GM12865 (cell line): ENCODE data around the gene TMEM147.

ENCODE experiments used
- DNase-seq: peaks from one replicate; pipeline ENCODE4 v3.0.0; 2010; ENCODE audit warnings: low read depth
- H3K4me3 ChIP-seq: 2 replicates; pipeline ENCODE4 v1.5.1; 2011; ENCODE audit warnings: mild to moderate bottlenecking, low read depth, low read length, control low read depth
- TF ChIP-seq, protein P1 (sequence below): IDR thresholded peaks from 2 replicates; pipeline ENCODE4 v1.5.1; 2011; ENCODE audit warnings: low read length, control low read depth, low read depth, inconsistent platforms; ENCODE audit not compliant: insufficient read depth; ENCODE audit errors: missing control alignments

Gene TMEM147

DNA sequence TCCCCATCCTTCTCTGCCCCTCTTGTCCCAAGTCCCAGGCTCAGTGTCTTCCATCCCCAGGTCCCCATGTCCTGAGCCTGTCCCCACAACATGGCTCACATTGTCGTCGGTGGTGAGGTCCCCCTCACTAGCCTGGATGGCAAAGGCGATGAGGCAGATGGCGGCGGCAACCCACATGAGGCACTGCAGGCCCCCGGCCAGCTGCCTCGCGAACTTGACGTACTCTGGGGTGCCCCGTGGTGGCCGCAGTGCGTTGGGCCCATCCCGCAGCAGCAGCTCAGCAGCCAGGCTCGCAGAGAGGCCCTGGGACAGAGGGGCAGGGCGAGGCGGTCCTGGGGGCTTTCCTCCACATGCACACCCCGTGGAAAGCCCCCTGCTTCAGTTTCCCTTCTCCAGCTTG lies 16.9 kb downstream of the TMEM147 start:
- TF ChIP-seq, protein P1, sequence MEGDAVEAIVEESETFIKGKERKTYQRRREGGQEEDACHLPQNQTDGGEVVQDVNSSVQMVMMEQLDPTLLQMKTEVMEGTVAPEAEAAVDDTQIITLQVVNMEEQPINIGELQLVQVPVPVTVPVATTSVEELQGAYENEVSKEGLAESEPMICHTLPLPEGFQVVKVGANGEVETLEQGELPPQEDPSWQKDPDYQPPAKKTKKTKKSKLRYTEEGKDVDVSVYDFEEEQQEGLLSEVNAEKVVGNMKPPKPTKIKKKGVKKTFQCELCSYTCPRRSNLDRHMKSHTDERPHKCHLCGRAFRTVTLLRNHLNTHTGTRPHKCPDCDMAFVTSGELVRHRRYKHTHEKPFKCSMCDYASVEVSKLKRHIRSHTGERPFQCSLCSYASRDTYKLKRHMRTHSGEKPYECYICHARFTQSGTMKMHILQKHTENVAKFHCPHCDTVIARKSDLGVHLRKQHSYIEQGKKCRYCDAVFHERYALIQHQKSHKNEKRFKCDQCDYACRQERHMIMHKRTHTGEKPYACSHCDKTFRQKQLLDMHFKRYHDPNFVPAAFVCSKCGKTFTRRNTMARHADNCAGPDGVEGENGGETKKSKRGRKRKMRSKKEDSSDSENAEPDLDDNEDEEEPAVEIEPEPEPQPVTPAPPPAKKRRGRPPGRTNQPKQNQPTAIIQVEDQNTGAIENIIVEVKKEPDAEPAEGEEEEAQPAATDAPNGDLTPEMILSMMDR, result no peak
- no peak for DNase-seq
- H3K4me3 ChIP-seq, result no peak overlapping the region

DNA sequence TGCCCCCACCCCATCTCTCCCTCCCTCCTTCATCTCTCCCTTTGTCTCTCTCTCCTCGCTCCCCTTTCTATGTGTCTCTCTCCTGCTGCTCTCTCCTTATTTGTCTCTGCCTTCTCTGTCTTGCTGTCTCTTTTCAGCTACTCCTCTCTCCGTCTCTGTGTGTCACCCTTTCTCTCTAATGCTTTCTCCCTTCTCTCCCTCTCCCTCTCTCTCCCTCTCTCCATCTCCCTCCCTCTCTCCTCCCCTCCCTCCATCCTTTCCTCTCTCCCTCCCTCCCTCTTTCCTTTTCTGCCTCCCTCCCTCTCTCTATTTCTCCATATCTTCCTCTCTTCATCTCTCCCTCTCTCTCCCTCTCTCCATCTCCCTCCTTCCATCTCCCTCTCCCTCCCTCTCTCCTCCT lies 17.4 kb downstream of the TMEM147 start:
- TF ChIP-seq, protein P1, result no peak
- no peak for DNase-seq
- no peak overlapping the region for H3K4me3 ChIP-seq

DNA sequence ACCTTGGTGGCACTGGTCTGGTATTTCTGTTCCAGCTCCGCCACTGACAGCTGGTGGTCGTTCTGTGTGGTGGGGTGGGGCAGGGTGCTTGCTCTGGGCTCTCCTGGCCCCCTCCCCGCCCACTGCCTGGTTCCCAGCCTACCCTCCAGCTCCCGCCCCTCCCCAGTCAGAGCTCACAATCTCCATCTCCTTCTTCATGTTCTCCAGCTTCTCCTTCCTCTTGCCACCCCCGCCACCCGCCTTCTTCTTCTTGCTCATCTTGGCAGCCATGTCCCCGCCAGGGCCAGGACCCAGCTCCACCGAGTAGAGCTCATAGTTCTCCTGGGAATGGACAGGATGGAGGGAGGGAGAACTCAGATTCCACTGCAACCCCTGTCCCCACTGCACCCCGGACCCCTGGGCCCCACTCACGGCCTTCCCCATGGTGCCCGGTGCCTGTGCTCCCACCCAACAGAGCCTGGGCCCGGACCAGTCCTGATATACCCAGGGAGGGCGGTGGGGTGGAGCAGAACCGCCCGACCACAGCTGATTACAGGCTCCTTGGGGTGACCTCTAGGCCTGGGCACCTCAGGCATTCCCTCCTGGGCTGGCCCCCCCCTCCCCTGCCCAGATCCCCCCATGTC lies 17.9 kb downstream of the TMEM147 start, which contains the start of gene ATP4A:
Gene ATP4A, minus strand, starts transcription at position 452 of the 623 bp plus-strand sequence. Its CDS starts 29 bp downstream, at position 423.
- TF ChIP-seq, protein P1, result no peak
- H3K4me3 ChIP-seq, result no peak within 1 kb of the TSS
- DNase-seq, result no peak

DNA sequence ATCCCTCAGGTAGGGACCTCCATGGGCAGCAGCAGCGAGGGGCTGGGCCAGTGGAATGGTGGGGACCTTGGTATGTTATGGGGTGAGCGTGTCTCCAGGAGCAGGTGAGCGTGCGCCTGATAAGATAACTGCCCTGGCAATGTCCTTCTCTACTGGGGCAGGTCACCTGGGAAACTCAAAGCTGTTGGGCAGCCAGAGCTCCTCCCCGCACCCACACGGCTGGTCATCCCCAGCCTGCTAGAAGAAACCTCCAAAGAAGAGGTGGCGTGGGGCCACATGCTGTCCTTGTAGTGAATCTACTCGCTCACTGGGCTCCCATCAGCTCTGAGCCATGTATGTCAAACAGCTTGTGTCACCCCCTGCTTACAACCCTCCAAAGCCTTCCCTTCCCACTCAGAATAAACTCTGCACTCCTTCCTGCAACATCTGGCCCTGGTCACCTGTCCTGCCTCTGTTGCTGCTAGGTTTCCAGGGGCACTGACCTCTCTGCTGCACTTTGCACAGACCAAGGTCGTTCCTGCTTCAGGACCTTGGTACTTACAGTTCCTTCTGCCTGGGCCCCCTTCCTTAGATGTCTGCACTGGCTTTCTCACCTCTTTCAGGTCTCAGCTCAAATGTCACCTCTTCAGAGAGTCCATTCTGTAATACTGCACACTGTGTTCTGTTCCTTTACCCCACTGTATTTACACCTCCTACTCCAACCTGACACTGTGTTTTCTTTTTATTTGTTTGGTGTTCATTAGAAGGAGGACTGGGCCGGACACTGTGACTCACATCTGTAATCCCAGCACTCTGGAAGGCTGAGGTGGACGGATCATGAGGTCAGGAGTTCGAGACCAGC lies 19.8 kb downstream of the TMEM147 start:
- TF ChIP-seq, protein P1, result no peak
- no peak overlapping the region for H3K4me3 ChIP-seq
- DNase-seq, result no peak

DNA sequence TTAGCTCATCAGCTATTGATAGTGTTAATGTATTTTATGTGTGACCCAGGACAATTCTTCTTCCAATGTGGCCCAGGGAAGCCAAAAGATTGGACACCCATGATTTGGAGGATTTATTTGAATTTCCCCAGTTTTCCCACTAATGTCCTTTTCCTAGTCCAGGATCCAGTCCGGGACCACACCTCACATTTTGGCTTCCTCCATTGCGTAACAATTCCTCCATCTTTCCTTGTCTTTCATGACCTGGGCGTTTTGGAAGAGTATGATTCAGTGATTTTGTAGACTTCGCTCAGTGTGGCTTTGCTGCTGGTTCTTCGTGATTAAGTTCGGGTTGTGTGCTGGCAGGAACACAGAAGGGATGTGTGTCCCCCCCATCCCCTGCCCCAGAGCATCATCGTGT lies 21.3 kb downstream of the TMEM147 start:
- DNase-seq, result no peak
- TF ChIP-seq, protein P1, result no peak

DNA sequence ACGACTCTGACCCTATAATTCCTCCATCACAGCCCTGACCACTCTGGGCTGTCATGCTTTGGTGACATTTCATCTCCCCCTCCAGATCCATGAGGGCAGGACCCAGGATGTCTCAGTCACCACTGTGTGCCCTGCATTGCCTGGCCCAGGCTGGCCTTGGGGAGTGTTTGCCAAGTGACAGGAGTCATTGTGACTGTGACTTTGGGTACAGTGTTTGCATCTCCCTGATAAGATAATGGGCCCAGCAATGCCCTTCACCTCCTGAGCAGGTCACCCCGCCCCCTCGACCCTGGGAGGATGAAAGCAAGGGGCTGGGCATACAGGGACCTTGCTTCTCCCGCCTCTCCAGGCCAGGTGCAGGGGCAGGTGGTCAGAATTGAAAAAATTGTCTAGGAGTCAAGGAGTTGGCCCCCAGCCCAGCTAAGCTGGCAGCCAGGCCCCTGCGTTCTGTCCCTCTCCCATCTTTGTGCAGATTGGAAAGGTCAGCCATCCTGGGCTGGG lies 23.9 kb downstream of the TMEM147 start:
- TF ChIP-seq, protein P1, result no peak
- no peak for DNase-seq
- no peak overlapping the region for H3K4me3 ChIP-seq

More for the DNA sequence above, 21.3 kb downstream of the TMEM147 start:
- no peak overlapping the region for H3K4me3 ChIP-seq
